DND-41 (cell line): ENCODE results near the gene COMMD10.

ENCODE experiments used
- ATAC-seq: fragments of 200-7000 bp; cut with Tn5 transposase; 3 replicates; pipeline ENCODE4 v1.9.1; 2021; ENCODE audit warnings: low read depth; ENCODE audit not compliant: insufficient read depth
- DNase-seq: peaks from one replicate; pipeline ENCODE4 v3.0.0-alpha.2; 2020
- H2AFZ ChIP-seq: 2 replicates; pipeline ENCODE4 v1.6.0; 2012; ENCODE audit warnings: low read depth, low read length
- H3K27ac ChIP-seq: 2 replicates; pipeline ENCODE4 v1.5.1; 2012; ENCODE audit warnings: low read length, inconsistent platforms
- H3K27me3 ChIP-seq: fragments of 200-600 bp; sonication (generic); 2 replicates; pipeline ENCODE4 v1.6.0; 2012; ENCODE audit warnings: low read length, mild to moderate bottlenecking, inconsistent platforms; ENCODE audit not compliant: insufficient read depth, poor library complexity
- H3K36me3 ChIP-seq: 2 replicates; pipeline ENCODE4 v1.5.1; 2012; ENCODE audit warnings: low read length, inconsistent platforms; ENCODE audit not compliant: insufficient read depth
- H3K4me1 ChIP-seq: 2 replicates; pipeline ENCODE4 v1.5.1; 2012; ENCODE audit warnings: mild to moderate bottlenecking, low read length; ENCODE audit not compliant: insufficient read depth
- H3K4me2 ChIP-seq: 2 replicates; pipeline ENCODE4 v1.6.0; 2012; ENCODE audit warnings: mild to moderate bottlenecking, moderate library complexity, low read length, inconsistent platforms; ENCODE audit not compliant: insufficient read depth
- H3K4me3 ChIP-seq, 2 experiments: fragments of 200-600 bp in 1 of 2; shearing (Covaris generic) in 1 of 2; 2 replicates each; pipeline ENCODE4 v1.5.1; 2012 to 2016; ENCODE audit warnings: inconsistent platforms in 2 of 2, low read length in 2 of 2, mild to moderate bottlenecking in 2 of 2, low read depth in 1 of 2, moderate library complexity in 1 of 2
- H3K79me2 ChIP-seq: 2 replicates; pipeline ENCODE4 v1.6.0; 2012; ENCODE audit warnings: low read length, inconsistent platforms; ENCODE audit not compliant: insufficient read depth
- H3K9ac ChIP-seq: 2 replicates; pipeline ENCODE4 v1.6.0; 2012; ENCODE audit warnings: low read depth, mild to moderate bottlenecking, inconsistent platforms, low read length, moderate library complexity
- H3K9me3 ChIP-seq: 2 replicates; pipeline ENCODE4 v1.5.1; 2012; ENCODE audit warnings: low read length, moderate library complexity, mild to moderate bottlenecking, inconsistent platforms; ENCODE audit not compliant: insufficient read depth, severe bottlenecking
- H4K20me1 ChIP-seq: 2 replicates; pipeline ENCODE4 v1.6.0; 2012; ENCODE audit warnings: low read length; ENCODE audit not compliant: insufficient read depth
- CTCF ChIP-seq: IDR thresholded peaks from 2 replicates; pipeline ENCODE4 v1.5.1; 2012; ENCODE audit warnings: borderline replicate concordance, low read length, moderate library complexity, mild to moderate bottlenecking; ENCODE audit not compliant: poor library complexity, severe bottlenecking; ENCODE audit errors: extremely low read depth
- EZH2 ChIP-seq: IDR thresholded peaks from 3 replicates; pipeline ENCODE4 v1.6.1; 2012; ENCODE audit warnings: borderline replicate concordance, low read depth, mild to moderate bottlenecking, moderate library complexity, low read length, inconsistent platforms; ENCODE audit not compliant: severe bottlenecking

COMMD10 gene

GRCh38 chr5:116292321-116292720, 207.5 kb downstream of the COMMD10 start:
- Histone ChIP-seq H3K27ac (no peak overlapping the region), H4K20me1 (no peaks in the 10 kb centered on the region), H3K36me3 (peaks cover 7% of the 10 kb centered on the region; the same call in 1 of the 2 replicates), H2AFZ (no peak overlapping the region), H3K9ac (no peak overlapping the region), H3K9me3 (peaks cover 6% of the 10 kb centered on the region), H3K27me3 (no peaks in the 10 kb centered on the region), H3K4me2 (no peak overlapping the region), H3K4me1 (no peaks in the 10 kb centered on the region), H3K4me3 (no peak overlapping the region), H3K79me2 (no peaks in the 10 kb centered on the region)
- DNase-seq: no peak
- ATAC-seq: no peak
- TF ChIP-seq EZH2: no peak
- TF ChIP-seq CTCF: no peak

GRCh38 chr5:116296335-116297072, 211.7 kb downstream of the COMMD10 start:
- Histone ChIP-seq H3K9me3 (no peaks in the 10 kb centered on the region), H3K27ac (no peak overlapping the region), H2AFZ (no peak overlapping the region), H3K79me2 (no peaks in the 10 kb centered on the region), H3K36me3 (peaks cover 17% of the 10 kb centered on the region; the same call in 1 of the 2 replicates), H3K4me2 (no peak overlapping the region), H3K9ac (no peak overlapping the region), H3K4me3 (no peak overlapping the region), H3K4me1 (no peaks in the 10 kb centered on the region), H3K27me3 (no peaks in the 10 kb centered on the region), H4K20me1 (no peaks in the 10 kb centered on the region)
- ATAC-seq (no peak), DNase-seq (no peak)
- TF ChIP-seq EZH2 (no peak), CTCF (no peak)

DNA sequence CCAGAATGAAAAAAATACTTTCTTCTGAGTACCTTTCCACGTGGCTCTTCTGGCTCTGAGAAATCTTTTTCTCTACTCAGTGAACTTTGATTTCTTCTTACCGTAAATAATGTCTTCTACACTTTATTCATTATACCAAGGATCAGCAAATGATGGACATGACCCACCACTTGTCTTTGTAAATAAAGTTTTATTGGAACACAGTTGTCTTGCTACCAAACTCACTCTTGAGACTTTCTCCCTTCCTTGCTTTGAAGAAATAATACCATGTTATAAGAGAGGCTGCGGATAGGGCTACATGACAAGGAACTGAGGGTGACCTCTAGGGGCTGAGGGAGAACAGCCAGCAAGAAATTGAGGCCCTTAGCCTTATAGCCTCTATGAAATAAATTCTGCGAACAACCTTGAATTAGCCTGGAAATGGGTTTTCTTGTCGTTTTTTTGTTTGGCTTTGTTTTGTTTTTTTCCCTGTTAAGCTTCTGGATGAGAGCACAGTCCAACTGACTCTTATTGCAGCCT, 212.5 kb downstream of the COMMD10 start:
- TF ChIP-seq EZH2 (no peak), CTCF (no peak)
- Histone ChIP-seq H3K4me2 (no peak overlapping the region), H3K9me3 (no peaks in the 10 kb centered on the region), H2AFZ (no peak overlapping the region), H3K9ac (no peak overlapping the region), H3K79me2 (no peaks in the 10 kb centered on the region), H3K4me1 (no peaks in the 10 kb centered on the region), H3K36me3 (peaks cover 17% of the 10 kb centered on the region; the same call in 1 of the 2 replicates), H3K27me3 (no peaks in the 10 kb centered on the region), H3K4me3 (no peak overlapping the region), H4K20me1 (no peaks in the 10 kb centered on the region), H3K27ac (no peak overlapping the region)
- DNase-seq (no peak), ATAC-seq (no peak)
